ENCODE measurements around the gene TAMALIN.

DNA sequence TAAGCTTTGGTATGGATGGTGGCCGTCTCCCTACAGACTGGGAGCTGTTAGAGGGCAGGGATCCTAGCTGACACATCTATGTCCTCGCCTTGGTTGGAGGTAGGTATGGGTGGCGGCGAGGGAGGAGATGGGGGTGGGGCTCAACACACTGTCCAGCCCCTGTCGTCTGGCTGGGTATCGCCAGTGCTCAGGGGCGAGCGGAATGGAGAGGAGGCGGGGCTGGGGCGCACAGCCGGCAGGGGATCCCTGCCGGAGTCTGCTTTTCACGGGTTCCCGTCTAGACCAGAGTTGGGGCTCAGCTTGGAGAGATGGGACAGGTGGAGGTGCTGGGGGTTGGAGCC is 16.1 kb downstream of the TAMALIN start:
- TF ChIP-seq POLR2A (IDR thresholded peaks at IDR 0.05; ENCODE audit: low read length) (peak; percentile 18), GATA1 (IDR thresholded peaks at IDR 0.05; ENCODE audit: low read depth, low read length) (no peak)
